Activated naive CD8-positive, alpha-beta T cell treated with anti-CD3 and anti-CD28 coated beads, Interleukin-2, amount 10 ng/mL, durations not matched to agents 7 days and 5 days (primary cell): ENCODE results near the gene MAP2K6. TPM values are rescaled to one million over a fixed set of nuclear protein-coding genes. Genes with fewer than 3 reads are reported as not detected.
A peak's percentile ranks its signal among the peaks of the same experiment; 100 is the strongest.

Experiments used
- ATAC-seq: fragments of 150-1000 bp; cut with Tn5 transposase; one replicate; pipeline ENCODE4 v1.10.0; 2021; ENCODE audit warnings: low read depth, moderate library complexity
- POLR2A ChIA-PET: fragments of 350-600 bp; sonication (Branson Sonifier 250); formaldehyde crosslinking; loops from one replicate; lab custom pipeline; 2021; ENCODE audit warnings: antibody characterized with exemption; lab: Charles Lee
- DNase-seq: peaks from one replicate; pipeline ENCODE4 v3.0.0; 2021
- H3K27ac Mint-ChIP-seq: one replicate; pipeline ENCODE4 v1.8.0; 2022; ENCODE audit warnings: mild to moderate bottlenecking, mixed read lengths
- H3K27me3 Mint-ChIP-seq: one replicate; pipeline ENCODE4 v1.8.0; 2022; ENCODE audit warnings: mild to moderate bottlenecking, moderate library complexity, mixed read lengths
- H3K36me3 Mint-ChIP-seq: one replicate; pipeline ENCODE4 v1.8.0; 2021; ENCODE audit warnings: mild to moderate bottlenecking, mixed read lengths
- H3K4me1 Mint-ChIP-seq: one replicate; pipeline ENCODE4 v1.8.0; 2021; ENCODE audit warnings: mixed read lengths
- H3K4me3 Mint-ChIP-seq: one replicate; pipeline ENCODE4 v1.8.0; 2022; ENCODE audit warnings: mild to moderate bottlenecking, moderate library complexity, mixed read lengths
- H3K9me3 Mint-ChIP-seq: one replicate; pipeline ENCODE4 v1.8.0; 2021; ENCODE audit warnings: mixed read lengths
- total RNA-seq, 2 experiments: library from RNA; stranded (reverse); gene quantifications; one replicate each; pipeline ENCODE4 v1.2.3, GENCODE V29; 2021

Gene MAP2K6
- total RNA-seq, 2 experiments from 2014 or later: 11.7 to 13.6 TPM

GRCh38 chr17:69451416-69452394 is 37.2 kb downstream of the MAP2K6 start:
- no peaks in the 10 kb centered on the region for H3K27me3 Mint-ChIP-seq
- no peak for ATAC-seq
- H3K27ac Mint-ChIP-seq: no peak overlapping the region

GRCh38 chr17:69452664-69453260 is 38.3 kb downstream of the MAP2K6 start:
- peaks cover 12% of the 10 kb centered on the region for H3K4me1 Mint-ChIP-seq
- DNase-seq (no peak), ATAC-seq (no peak)
- H3K4me3 Mint-ChIP-seq: no peak overlapping the region
- peaks cover 4% of the 10 kb centered on the region for H3K36me3 Mint-ChIP-seq
- H3K9me3 Mint-ChIP-seq: peaks cover 3% of the 10 kb centered on the region
- no peaks in the 10 kb centered on the region for H3K27me3 Mint-ChIP-seq
- POLR2A ChIA-PET: no interaction called here
- H3K27ac Mint-ChIP-seq: no peak overlapping the region

More at GRCh38 chr17:69451416-69452394, 37.2 kb downstream of the MAP2K6 start:
- Mint-ChIP-seq H3K36me3 (peaks cover 2% of the 10 kb centered on the region), H3K4me1 (peaks cover 8% of the 10 kb centered on the region), H3K4me3 (no peak overlapping the region), H3K9me3 (peaks cover 1% of the 10 kb centered on the region)
- DNase-seq: no peak
- POLR2A ChIA-PET: no interaction called here

GRCh38 chr17:69454051-69454450 is 39.6 kb downstream of the MAP2K6 start:
- Mint-ChIP-seq H3K27me3 (no peaks in the 10 kb centered on the region), H3K4me3 (no peak overlapping the region), H3K9me3 (peaks cover 3% of the 10 kb centered on the region), H3K27ac (no peak overlapping the region), H3K4me1 (peaks cover 15% of the 10 kb centered on the region), H3K36me3 (peaks cover 4% of the 10 kb centered on the region)
- no peak for ATAC-seq
- DNase-seq: no peak
- POLR2A ChIA-PET: no interaction called here

DNA sequence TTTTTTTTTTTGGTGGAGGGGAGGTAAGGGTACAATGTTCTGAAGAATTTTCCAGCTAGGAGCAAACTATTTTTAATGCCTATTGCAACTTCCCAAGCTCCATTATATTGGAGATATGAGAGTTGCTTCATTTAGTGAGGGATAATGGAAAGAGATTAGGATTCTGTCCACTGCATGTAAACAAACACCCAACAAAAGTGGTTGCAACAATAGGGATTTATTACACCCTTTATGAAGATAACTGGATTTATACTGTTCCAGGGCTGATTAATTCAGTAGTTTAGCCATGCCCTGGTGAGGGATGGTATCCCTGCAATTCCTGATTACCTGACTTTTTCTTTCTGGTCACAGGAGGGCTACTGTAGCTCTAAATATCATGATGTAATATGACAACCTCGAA is 40.5 kb downstream of the MAP2K6 start:
- DNase-seq (no peak), ATAC-seq (no peak)
- Mint-ChIP-seq H3K4me3 (no peak overlapping the region), H3K9me3 (peaks cover 3% of the 10 kb centered on the region), H3K27me3 (no peaks in the 10 kb centered on the region), H3K36me3 (peaks cover 4% of the 10 kb centered on the region), H3K27ac (no peak overlapping the region), H3K4me1 (peaks cover 15% of the 10 kb centered on the region)
- POLR2A ChIA-PET: interaction anchor here (0.6 kb wide), 1 partner anchor 44 kb away, joined by 3 read pairs; no protein-coding TSS in a partner anchor

DNA sequence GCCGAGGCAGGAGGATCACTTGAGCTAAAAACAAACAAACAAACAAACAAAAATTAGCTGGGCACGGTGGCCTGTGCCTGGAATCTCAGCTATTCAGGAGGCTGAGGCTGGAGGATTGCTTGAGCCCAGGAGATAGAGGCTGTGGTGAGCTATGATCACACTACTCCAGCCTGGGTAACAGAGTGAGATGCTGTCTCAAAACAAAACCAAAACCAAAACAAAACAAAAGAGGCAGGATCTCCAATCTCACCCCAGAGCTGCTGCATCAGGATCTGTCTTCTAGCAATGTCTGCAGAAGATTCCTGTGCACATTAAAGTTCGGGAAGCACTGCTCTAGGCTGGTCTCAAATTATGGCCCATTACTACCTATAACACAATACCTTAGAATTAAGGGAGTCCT is 43.1 kb downstream of the MAP2K6 start:
- no peak overlapping the region for H3K4me3 Mint-ChIP-seq
- POLR2A ChIA-PET: no interaction called here
- H3K27me3 Mint-ChIP-seq: no peaks in the 10 kb centered on the region
- H3K27ac Mint-ChIP-seq: no peak overlapping the region
- peaks cover 3% of the 10 kb centered on the region for H3K9me3 Mint-ChIP-seq
- peaks cover 7% of the 10 kb centered on the region for H3K4me1 Mint-ChIP-seq
- H3K36me3 Mint-ChIP-seq: peaks cover 4% of the 10 kb centered on the region
- ATAC-seq (peak; percentile 60), DNase-seq (no peak)

GRCh38 chr17:69460963-69461922 is 46.7 kb downstream of the MAP2K6 start:
- H3K27me3 Mint-ChIP-seq: no peaks in the 10 kb centered on the region
- peaks cover 4% of the 10 kb centered on the region for H3K36me3 Mint-ChIP-seq
- POLR2A ChIA-PET: no interaction called here
- peaks cover 7% of the 10 kb centered on the region for H3K4me1 Mint-ChIP-seq
- peaks cover 3% of the 10 kb centered on the region for H3K9me3 Mint-ChIP-seq
- H3K4me3 Mint-ChIP-seq: no peak overlapping the region
- ATAC-seq (no peak), DNase-seq (no peak)
- no peak overlapping the region for H3K27ac Mint-ChIP-seq

DNA sequence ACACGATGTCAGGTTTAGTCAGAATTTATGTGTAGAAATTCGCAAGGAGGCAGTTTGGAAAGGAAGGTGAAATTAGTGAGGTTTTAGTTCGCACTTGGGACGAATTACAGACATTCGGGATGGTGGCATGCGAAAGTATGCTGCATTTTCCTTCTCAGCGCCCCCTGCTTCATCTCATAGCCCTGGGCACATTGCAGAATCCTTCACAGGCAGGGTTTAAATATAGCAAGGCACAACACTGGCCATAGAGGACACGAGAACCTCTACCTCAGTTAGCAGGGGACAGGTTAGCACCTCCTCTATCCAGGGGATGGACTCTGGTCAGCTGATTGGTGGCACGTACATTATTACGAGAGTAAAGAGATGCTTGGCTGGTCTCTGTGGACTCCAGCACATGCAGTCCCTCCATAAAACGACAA is 47.5 kb downstream of the MAP2K6 start:
- Mint-ChIP-seq H3K9me3 (no peaks in the 10 kb centered on the region), H3K4me3 (no peak overlapping the region), H3K27me3 (no peaks in the 10 kb centered on the region), H3K27ac (no peak overlapping the region), H3K36me3 (no peaks in the 10 kb centered on the region), H3K4me1 (peaks cover 4% of the 10 kb centered on the region)
- DNase-seq: no peak
- POLR2A ChIA-PET: no interaction called here
- no peak for ATAC-seq

DNA sequence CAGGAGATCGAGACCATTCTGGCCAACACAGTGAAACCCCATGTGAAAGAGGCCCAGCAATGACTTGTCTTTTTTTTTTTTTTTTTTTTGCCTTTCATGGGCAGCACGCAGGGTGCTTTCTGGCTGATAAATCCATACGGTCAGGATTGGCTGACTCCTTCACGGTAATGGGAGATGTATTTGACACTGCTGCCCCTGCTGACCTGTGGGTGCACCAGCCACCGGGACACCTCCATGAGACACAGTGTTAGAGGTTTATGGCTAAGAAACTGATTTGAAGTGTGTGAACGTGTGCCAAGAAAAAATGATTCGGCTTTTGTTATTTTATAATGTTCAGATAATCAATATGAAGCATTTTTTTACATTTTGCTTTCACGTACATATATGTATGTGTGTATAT is 48.4 kb downstream of the MAP2K6 start:
- DNase-seq: no peak
- Mint-ChIP-seq H3K27me3 (no peaks in the 10 kb centered on the region), H3K36me3 (no peaks in the 10 kb centered on the region), H3K4me1 (peaks cover 1% of the 10 kb centered on the region), H3K9me3 (no peaks in the 10 kb centered on the region), H3K4me3 (no peak overlapping the region), H3K27ac (no peak overlapping the region)
- POLR2A ChIA-PET: no interaction called here
- no peak for ATAC-seq

GRCh38 chr17:69466451-69466850 is 52.0 kb downstream of the MAP2K6 start:
- Mint-ChIP-seq H3K4me1 (peaks cover 6% of the 10 kb centered on the region), H3K27me3 (no peaks in the 10 kb centered on the region), H3K4me3 (no peak overlapping the region), H3K9me3 (no peaks in the 10 kb centered on the region), H3K27ac (no peak overlapping the region), H3K36me3 (peaks cover 4% of the 10 kb centered on the region)
- no peak for DNase-seq
- POLR2A ChIA-PET: no interaction called here
- no peak for ATAC-seq

DNA sequence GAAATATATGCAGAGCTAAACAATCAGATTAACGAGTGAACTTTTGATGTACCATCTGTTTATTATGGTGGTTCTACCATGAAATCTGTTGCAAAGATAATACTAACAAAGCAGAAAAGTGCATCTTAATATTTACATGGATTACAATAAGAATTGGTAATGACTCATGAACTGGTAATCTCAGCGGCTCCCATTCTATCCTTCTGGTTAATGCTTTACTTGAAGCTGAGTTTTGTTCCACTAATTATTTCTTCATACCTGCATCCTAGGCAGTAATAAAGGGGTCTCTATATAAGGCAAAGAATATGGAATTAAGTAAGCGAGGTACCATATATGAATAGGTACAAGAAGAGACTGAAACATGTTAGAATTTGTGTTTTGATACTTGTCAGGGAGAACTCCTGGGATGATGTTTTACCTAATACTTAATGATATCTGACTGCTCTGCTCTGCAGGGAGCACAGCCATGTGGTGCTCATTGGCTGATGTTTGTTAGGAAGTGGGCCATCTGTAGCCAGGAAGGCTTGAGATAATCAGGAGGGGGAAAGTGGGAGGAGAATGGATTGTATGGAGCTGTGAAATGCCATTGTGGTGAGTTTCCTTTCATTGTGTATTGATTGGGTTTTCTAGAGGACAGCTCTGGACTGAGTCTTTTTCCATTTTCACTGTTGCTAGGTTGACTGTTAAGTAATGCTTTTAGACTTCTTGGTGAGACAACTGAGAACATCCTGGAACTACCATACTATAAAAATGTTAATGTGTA is 52.6 kb downstream of the MAP2K6 start:
- DNase-seq: no peak
- H3K4me1 Mint-ChIP-seq: peaks cover 6% of the 10 kb centered on the region
- no peaks in the 10 kb centered on the region for H3K27me3 Mint-ChIP-seq
- H3K9me3 Mint-ChIP-seq: no peaks in the 10 kb centered on the region
- no peak overlapping the region for H3K27ac Mint-ChIP-seq
- ATAC-seq: no peak
- H3K36me3 Mint-ChIP-seq: peaks cover 4% of the 10 kb centered on the region
- no peak overlapping the region for H3K4me3 Mint-ChIP-seq
- POLR2A ChIA-PET: no interaction called here

DNA sequence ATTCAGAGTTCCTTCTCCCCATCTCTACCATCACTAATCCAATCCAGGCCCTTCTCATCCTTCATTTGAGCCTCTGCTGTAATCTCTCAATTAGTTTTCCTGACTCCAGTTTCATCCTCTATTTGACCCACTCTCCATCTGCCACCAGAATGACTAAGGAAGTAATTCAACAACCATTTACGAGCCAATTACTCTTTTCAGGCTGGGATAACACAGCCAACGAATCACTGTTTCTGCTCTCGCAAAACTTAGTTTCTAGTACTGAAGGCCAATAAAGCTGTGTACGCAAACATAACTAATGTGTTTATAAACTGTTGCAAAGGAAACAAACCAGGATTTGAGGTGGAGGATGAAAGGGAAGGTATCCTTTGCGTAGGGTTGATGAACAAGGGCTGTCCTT is 53.7 kb downstream of the MAP2K6 start:
- no peaks in the 10 kb centered on the region for H3K9me3 Mint-ChIP-seq
- POLR2A ChIA-PET: no interaction called here
- peaks cover 4% of the 10 kb centered on the region for H3K36me3 Mint-ChIP-seq
- H3K4me3 Mint-ChIP-seq: no peak overlapping the region
- no peak overlapping the region for H3K27ac Mint-ChIP-seq
- DNase-seq (no peak), ATAC-seq (no peak)
- H3K27me3 Mint-ChIP-seq: no peaks in the 10 kb centered on the region
- H3K4me1 Mint-ChIP-seq: peaks cover 6% of the 10 kb centered on the region

DNA sequence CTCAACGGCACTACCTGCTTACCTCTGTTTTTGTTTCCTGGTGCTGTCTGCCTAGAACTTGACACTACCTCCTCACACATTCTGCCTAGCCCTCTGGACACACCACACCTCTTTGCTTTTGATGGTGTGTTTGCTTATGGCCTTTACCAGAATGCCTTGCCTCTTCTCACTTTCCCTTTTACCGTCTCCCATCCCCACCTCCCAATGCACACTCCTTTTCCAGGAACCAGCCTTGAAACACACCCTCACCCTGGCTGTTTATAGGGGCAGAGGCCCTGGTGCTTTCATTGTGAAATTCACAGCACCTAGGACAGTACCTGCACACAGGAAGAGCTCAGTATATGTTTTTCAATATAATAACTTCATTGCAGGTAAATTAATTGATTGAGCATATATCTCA is 56.2 kb downstream of the MAP2K6 start:
- no peaks in the 10 kb centered on the region for H3K9me3 Mint-ChIP-seq
- DNase-seq (no peak), ATAC-seq (no peak)
- H3K27me3 Mint-ChIP-seq: no peaks in the 10 kb centered on the region
- H3K4me1 Mint-ChIP-seq: peaks cover 6% of the 10 kb centered on the region
- peaks cover 4% of the 10 kb centered on the region for H3K36me3 Mint-ChIP-seq
- H3K27ac Mint-ChIP-seq: no peak overlapping the region
- POLR2A ChIA-PET: no interaction called here
- H3K4me3 Mint-ChIP-seq: no peak overlapping the region
